ENCODE measurements around the gene NLE1.
"Not testable (repeated sequence)": the region's sequence is repeated elsewhere in the genome, so short reads cannot be mapped to it uniquely, and the experiment has no call there.

The NLE1 gene

GRCh38 chr17:35176897-35177296 lies 34.8 kb upstream of the NLE1 start:
- no peaks in the 10 kb centered on the region for H3K27me3 ChIP-seq (ENCODE audit: insufficient read depth, poor library complexity, severe bottlenecking)
- no peak overlapping the region for H3K27ac ChIP-seq (ENCODE audit: poor library complexity, severe bottlenecking)
- no peak for TF ChIP-seq CTCF (IDR thresholded peaks at IDR 0.05; ENCODE audit: poor library complexity, severe bottlenecking)
- H3K9me3 ChIP-seq (ENCODE audit: severe bottlenecking), result no peaks in the 10 kb centered on the region
- H3K4me3 ChIP-seq (ENCODE audit: severe bottlenecking), result no peak overlapping the region
- ATAC-seq (ENCODE audit: low read depth), result no peak
- H3K4me1 ChIP-seq (ENCODE audit: insufficient read depth, poor library complexity, severe bottlenecking), result no peaks in the 10 kb centered on the region
- no peaks in the 10 kb centered on the region for H3K36me3 ChIP-seq (ENCODE audit: low read depth)
- no peak for DNase-seq (ENCODE audit: low spot score)

GRCh38 chr17:35175638-35176415 lies 33.7 kb upstream of the NLE1 start:
- no peak for TF ChIP-seq CTCF (IDR thresholded peaks at IDR 0.05; ENCODE audit: poor library complexity, severe bottlenecking)
- no peaks in the 10 kb centered on the region for H3K36me3 ChIP-seq (ENCODE audit: low read depth)
- H3K27ac ChIP-seq (ENCODE audit: poor library complexity, severe bottlenecking), result no peak overlapping the region
- DNase-seq (ENCODE audit: low spot score) (no peak), ATAC-seq (ENCODE audit: low read depth) (no peak)
- no peaks in the 10 kb centered on the region for H3K9me3 ChIP-seq (ENCODE audit: severe bottlenecking)
- no peak overlapping the region for H3K4me3 ChIP-seq (ENCODE audit: severe bottlenecking)
- H3K27me3 ChIP-seq (ENCODE audit: insufficient read depth, poor library complexity, severe bottlenecking), result no peaks in the 10 kb centered on the region
- H3K4me1 ChIP-seq (ENCODE audit: insufficient read depth, poor library complexity, severe bottlenecking), result peaks cover 4% of the 10 kb centered on the region

GRCh38 chr17:35174835-35175334 lies 32.8 kb upstream of the NLE1 start:
- TF ChIP-seq CTCF (IDR thresholded peaks at IDR 0.05; ENCODE audit: poor library complexity, severe bottlenecking), result no peak
- Histone ChIP-seq H3K27ac (ENCODE audit: poor library complexity, severe bottlenecking) (no peak overlapping the region), H3K9me3 (ENCODE audit: severe bottlenecking) (no peaks in the 10 kb centered on the region), H3K4me3 (ENCODE audit: severe bottlenecking) (no peak overlapping the region), H3K4me1 (ENCODE audit: insufficient read depth, poor library complexity, severe bottlenecking) (peaks cover 4% of the 10 kb centered on the region), H3K36me3 (ENCODE audit: low read depth) (no peaks in the 10 kb centered on the region), H3K27me3 (ENCODE audit: insufficient read depth, poor library complexity, severe bottlenecking) (no peaks in the 10 kb centered on the region)
- DNase-seq (ENCODE audit: low spot score), result no peak
- ATAC-seq (ENCODE audit: low read depth), result no peak

- ATAC-seq (ENCODE audit: low read depth); H3K9me3 ChIP-seq (ENCODE audit: severe bottlenecking); H3K36me3 ChIP-seq (ENCODE audit: low read depth); H3K27me3 ChIP-seq (ENCODE audit: insufficient read depth, poor library complexity, severe bottlenecking); H3K4me1 ChIP-seq (ENCODE audit: insufficient read depth, poor library complexity, severe bottlenecking); H3K4me3 ChIP-seq (ENCODE audit: severe bottlenecking); H3K27ac ChIP-seq (ENCODE audit: poor library complexity, severe bottlenecking); DNase-seq (ENCODE audit: low spot score): not testable (repeated sequence)
These were observed 30.2 kb upstream of the NLE1 start for GRCh38 chr17:35172321-35172720.

- ATAC-seq (ENCODE audit: low read depth), result no peak
These were observed 29.7 kb upstream of the NLE1 start for GRCh38 chr17:35171834-35172233.

More at GRCh38 chr17:35171834-35172233, 29.7 kb upstream of the NLE1 start:
- H3K27ac ChIP-seq (ENCODE audit: poor library complexity, severe bottlenecking), result no peak overlapping the region
- peak; percentile 42 for TF ChIP-seq CTCF (IDR thresholded peaks at IDR 0.05; ENCODE audit: poor library complexity, severe bottlenecking)
- no peaks in the 10 kb centered on the region for H3K27me3 ChIP-seq (ENCODE audit: insufficient read depth, poor library complexity, severe bottlenecking)
- peaks cover 4% of the 10 kb centered on the region for H3K4me1 ChIP-seq (ENCODE audit: insufficient read depth, poor library complexity, severe bottlenecking)
- DNase-seq (ENCODE audit: low spot score), result no peak
- H3K4me3 ChIP-seq (ENCODE audit: severe bottlenecking), result no peak overlapping the region
- H3K9me3 ChIP-seq (ENCODE audit: severe bottlenecking), result no peaks in the 10 kb centered on the region
- no peaks in the 10 kb centered on the region for H3K36me3 ChIP-seq (ENCODE audit: low read depth)

Data from RWPE2 (cell line).